ENCODE results near the gene MGAT4B. TPM values are rescaled to one million over a fixed set of nuclear protein-coding genes. Genes with fewer than 3 reads are reported as not detected.

Gene MGAT4B
- polyA plus RNA-seq, 3 donors: 12.4 to 151 (median 14.3) TPM

- no peak overlapping the region for H3K27ac Mint-ChIP-seq
- H3K4me3 Mint-ChIP-seq: peak overlapping the region; percentile 49 to 63
- Histone ChIP-seq H2AFZ (ENCODE audit: insufficient read depth, low read depth, low read length, poor library complexity, severe bottlenecking) (peak overlapping the region; percentile 72), H3K36me3 (replicated peaks in 1 of 2; ENCODE audit: control insufficient read depth in 1 of 2, insufficient read depth in 2 of 2, low read length in 2 of 2) (peaks cover 0 to 9% of the 10 kb centered on the region in 2 donors), H3K9me3 (replicated peaks in 1 of 2; ENCODE audit: control insufficient read depth in 1 of 2, insufficient read depth in 1 of 2, low read length in 2 of 2) (no peaks in the 10 kb centered on the region), H3K27me3 (ENCODE audit: control insufficient read depth in 2 of 2, insufficient read depth in 2 of 2, low read length in 2 of 2) (no peaks in the 10 kb centered on the region), H3K4me2 (replicated peaks; ENCODE audit: extremely low read depth, low read length, poor library complexity, severe bottlenecking) (peak overlapping the region; percentile 72), H3K4me3 (replicated peaks in 1 of 3; ENCODE audit: low read depth in 2 of 3, low read length in 3 of 3) (peak overlapping the region in 1 of 3 experiments; percentile 63), H4K20me1 (ENCODE audit: insufficient read depth, low read length) (peaks cover 6% of the 10 kb centered on the region), H3K4me1 (ENCODE audit: control insufficient read depth in 1 of 2, insufficient read depth in 2 of 2, low read length in 2 of 2) (peaks cover 37 to 47% of the 10 kb centered on the region in 2 donors), H3K9ac (ENCODE audit: insufficient read depth, low read length, poor library complexity, severe bottlenecking) (peak overlapping the region; percentile 49), H3K27ac (ENCODE audit: low read depth in 1 of 2, low read length in 2 of 2) (no peak overlapping the region), H3K79me2 (ENCODE audit: insufficient read depth, low read length) (peaks cover 12% of the 10 kb centered on the region)
- intact Hi-C loops (cut with micrococcal nuclease): no loop called here
- H3K9me3 Mint-ChIP-seq: peaks cover 0 to 4% (median 0%) of the 10 kb centered on the region in 7 donors
- peaks cover 33% of the 10 kb centered on the region for H3K4me1 Mint-ChIP-seq
- no peak for TF ChIP-seq CTCF (IDR thresholded peaks at IDR 0.05)
- H3K27me3 Mint-ChIP-seq (ENCODE audit: low read depth in 3 of 3): peaks cover 9 to 18% (median 16%) of the 10 kb centered on the region in 3 donors
- H3K36me3 Mint-ChIP-seq: peaks cover 19 to 29% of the 10 kb centered on the region in 2 donors
- no peak for DNase-seq
- 79% methylated on average over 14 of the region's 23 CpGs for WGBS (ENCODE audit: insufficient coverage)
Measured at GRCh38 chr5:179816401-179816795, 9.7 kb upstream of the MGAT4B start.

GRCh38 chr5:179815491-179816249 lies 9.0 kb upstream of the MGAT4B start:
- Histone ChIP-seq H2AFZ (ENCODE audit: insufficient read depth, low read depth, low read length, poor library complexity, severe bottlenecking) (no peak overlapping the region), H3K36me3 (replicated peaks in 1 of 2; ENCODE audit: control insufficient read depth in 1 of 2, insufficient read depth in 2 of 2, low read length in 2 of 2) (peaks cover 0 to 9% of the 10 kb centered on the region in 2 donors), H3K4me2 (replicated peaks; ENCODE audit: extremely low read depth, low read length, poor library complexity, severe bottlenecking) (no peak overlapping the region), H3K4me3 (replicated peaks in 1 of 3; ENCODE audit: low read depth in 2 of 3, low read length in 3 of 3) (no peak overlapping the region), H3K9ac (ENCODE audit: insufficient read depth, low read length, poor library complexity, severe bottlenecking) (no peak overlapping the region), H3K9me3 (replicated peaks in 1 of 2; ENCODE audit: control insufficient read depth in 1 of 2, insufficient read depth in 1 of 2, low read length in 2 of 2) (no peaks in the 10 kb centered on the region), H3K79me2 (ENCODE audit: insufficient read depth, low read length) (peaks cover 5% of the 10 kb centered on the region), H3K27ac (ENCODE audit: low read depth in 1 of 2, low read length in 2 of 2) (no peak overlapping the region), H3K27me3 (ENCODE audit: control insufficient read depth in 2 of 2, insufficient read depth in 2 of 2, low read length in 2 of 2) (no peaks in the 10 kb centered on the region), H4K20me1 (ENCODE audit: insufficient read depth, low read length) (no peaks in the 10 kb centered on the region), H3K4me1 (ENCODE audit: control insufficient read depth in 1 of 2, insufficient read depth in 2 of 2, low read length in 2 of 2) (peaks cover 37 to 53% of the 10 kb centered on the region in 2 donors)
- H3K36me3 Mint-ChIP-seq: peaks cover 19 to 29% of the 10 kb centered on the region in 2 donors
- H3K4me3 Mint-ChIP-seq: peak overlapping the region in 1 of 2 donors; percentile 54
- TF ChIP-seq CTCF (IDR thresholded peaks at IDR 0.05): no peak
- 95% methylated on average over 15 of the region's 21 CpGs for WGBS (ENCODE audit: insufficient coverage)
- peaks cover 0 to 7% (median 2%) of the 10 kb centered on the region in 7 donors for H3K9me3 Mint-ChIP-seq
- H3K27ac Mint-ChIP-seq: no peak overlapping the region
- DNase-seq: no peak
- intact Hi-C loops (cut with micrococcal nuclease): no loop called here
- H3K4me1 Mint-ChIP-seq: peaks cover 33% of the 10 kb centered on the region
- H3K27me3 Mint-ChIP-seq (ENCODE audit: low read depth in 3 of 3): peaks cover 9 to 18% (median 16%) of the 10 kb centered on the region in 3 donors
